Measurements from ENCODE around the gene TNS4. TPM values are rescaled to one million over a fixed set of nuclear protein-coding genes. Genes with fewer than 3 reads are reported as not detected.

TNS4 gene
- total RNA-seq, 1 experiment from 2014 or later, result 0.59 TPM

GRCh38 chr17:40495140-40495539, 6.3 kb downstream of the TNS4 start:
- Mint-ChIP-seq H3K4me1 (peaks cover 45 to 54% of the 10 kb centered on the region in 2 experiments), H3K9me3 (no peaks in the 10 kb centered on the region; a peak in 1 of 5 replicates), H3K27ac (0 out of 7 replicates have a peak overlapping the region, but pooled peaks of 1 of the 3 experiments have one; percentile 15), H3K36me3 (ENCODE audit: insufficient read depth in 1 of 3, low read depth in 3 of 3) (0 out of 7 replicates have a peak, but pooled peaks cover 0 to 2% (median 0%) of the 10 kb centered on the region in 3 experiments), H3K27me3 (ENCODE audit: low read depth) (peaks cover 4% of the 10 kb centered on the region), H3K4me3 (no peak overlapping the region)
- no peaks in the 10 kb centered on the region for H3K9me3 ChIP-seq (ENCODE audit: control insufficient read depth, low read depth, low read length)
- H2BK15ac ChIP-seq (ENCODE audit: low read depth, low read length), result no peak overlapping the region
- no peak overlapping the region for H2AK5ac ChIP-seq (ENCODE audit: insufficient read length, low read length)
- no peak overlapping the region for H4K5ac ChIP-seq (ENCODE audit: insufficient read length, low read depth, low read length)
- peaks cover 15% of the 10 kb centered on the region for H3K4me1 ChIP-seq (ENCODE audit: insufficient read depth, low read length)
- no peak overlapping the region for H3K9ac ChIP-seq (ENCODE audit: extremely low read depth, insufficient read length, low read length)
- no peak overlapping the region for H3K56ac ChIP-seq (ENCODE audit: insufficient read length, low read depth, low read length)
- no peak overlapping the region for H2BK20ac ChIP-seq (ENCODE audit: low read depth, low read length, poor library complexity, severe bottlenecking)
- H3K4ac ChIP-seq (ENCODE audit: low read depth, low read length), result no peak overlapping the region
- H2AFZ ChIP-seq (ENCODE audit: low read length), result no peak overlapping the region
- H3K27ac ChIP-seq (ENCODE audit: insufficient read length, low read depth, low read length), result no peak overlapping the region
- no peaks in the 10 kb centered on the region for H3K23me2 ChIP-seq (ENCODE audit: insufficient read length, low read depth, low read length, poor library complexity, severe bottlenecking)
- H3K79me2 ChIP-seq (ENCODE audit: insufficient read depth, low read length), result no peaks in the 10 kb centered on the region
- H3K79me1 ChIP-seq (ENCODE audit: insufficient read depth, low read depth, low read length, poor library complexity, severe bottlenecking), result no peaks in the 10 kb centered on the region
- no CpG with 5 or more reads among the region's 5 CpGs for WGBS (ENCODE audit: extremely low coverage, insufficient read length, low lambda C conversion rate)
- H4K20me1 ChIP-seq (ENCODE audit: control insufficient read depth, insufficient read depth, insufficient read length), result no peaks in the 10 kb centered on the region
- H3K4me2 ChIP-seq (ENCODE audit: insufficient read depth, insufficient read length, low read length), result no peak overlapping the region
- H2BK5ac ChIP-seq (ENCODE audit: insufficient read length, low read length), result no peak overlapping the region
- H3K23ac ChIP-seq (ENCODE audit: insufficient read length, low read depth, low read length), result no peak overlapping the region
- H2BK12ac ChIP-seq (ENCODE audit: insufficient read length, low read depth, low read length), result no peak overlapping the region
- no peak overlapping the region for H4K8ac ChIP-seq (replicated peaks; ENCODE audit: insufficient read length, low read depth, low read length)
- H2BK120ac ChIP-seq (ENCODE audit: low read depth, low read length, poor library complexity, severe bottlenecking), result no peak overlapping the region
- H3K27me3 ChIP-seq (ENCODE audit: insufficient read depth, low read length), result no peaks in the 10 kb centered on the region
- no peak for TF ChIP-seq CTCF (conservative IDR thresholded peaks at IDR 0.05)
- DNase-seq, result no peak
- no peak overlapping the region for H3T11ph ChIP-seq (ENCODE audit: low read length)
- H3K18ac ChIP-seq (ENCODE audit: insufficient read length, low read depth, low read length), result no peak overlapping the region
- no peak overlapping the region for H3K14ac ChIP-seq (ENCODE audit: insufficient read depth, low read length)
- no peak overlapping the region for H4K91ac ChIP-seq (ENCODE audit: insufficient read length, low read depth, low read length)
